ENCODE measurements around the gene MERTK.

DNA sequence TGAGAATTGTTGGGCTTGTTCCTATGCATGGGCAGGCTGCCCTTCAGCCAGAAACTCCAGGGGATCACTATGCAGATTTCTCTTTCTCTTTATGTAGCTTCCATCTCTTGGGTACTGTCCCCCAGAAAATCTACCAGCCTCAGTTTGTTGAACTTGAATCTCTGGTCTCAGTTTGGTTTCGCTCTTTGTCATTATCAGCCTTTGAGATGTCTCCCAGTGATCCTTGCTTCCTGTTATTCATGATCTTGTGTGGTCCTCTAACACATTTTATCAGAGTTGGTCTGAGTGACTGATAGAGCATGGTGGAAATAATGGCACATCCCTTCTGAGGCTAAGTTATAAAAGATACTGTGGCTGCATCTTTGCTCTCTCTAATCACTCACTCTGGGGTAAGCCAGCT, 164.5 kb downstream of the MERTK start:
- TF ChIP-seq, protein P1, sequence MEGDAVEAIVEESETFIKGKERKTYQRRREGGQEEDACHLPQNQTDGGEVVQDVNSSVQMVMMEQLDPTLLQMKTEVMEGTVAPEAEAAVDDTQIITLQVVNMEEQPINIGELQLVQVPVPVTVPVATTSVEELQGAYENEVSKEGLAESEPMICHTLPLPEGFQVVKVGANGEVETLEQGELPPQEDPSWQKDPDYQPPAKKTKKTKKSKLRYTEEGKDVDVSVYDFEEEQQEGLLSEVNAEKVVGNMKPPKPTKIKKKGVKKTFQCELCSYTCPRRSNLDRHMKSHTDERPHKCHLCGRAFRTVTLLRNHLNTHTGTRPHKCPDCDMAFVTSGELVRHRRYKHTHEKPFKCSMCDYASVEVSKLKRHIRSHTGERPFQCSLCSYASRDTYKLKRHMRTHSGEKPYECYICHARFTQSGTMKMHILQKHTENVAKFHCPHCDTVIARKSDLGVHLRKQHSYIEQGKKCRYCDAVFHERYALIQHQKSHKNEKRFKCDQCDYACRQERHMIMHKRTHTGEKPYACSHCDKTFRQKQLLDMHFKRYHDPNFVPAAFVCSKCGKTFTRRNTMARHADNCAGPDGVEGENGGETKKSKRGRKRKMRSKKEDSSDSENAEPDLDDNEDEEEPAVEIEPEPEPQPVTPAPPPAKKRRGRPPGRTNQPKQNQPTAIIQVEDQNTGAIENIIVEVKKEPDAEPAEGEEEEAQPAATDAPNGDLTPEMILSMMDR (IDR thresholded peaks at IDR 0.05; ENCODE audit: low read depth, low read length, poor library complexity, severe bottlenecking) = no peak
- TF ChIP-seq EZH2phosphoT487 (IDR thresholded peaks at IDR 0.05; ENCODE audit: borderline replicate concordance, low read length) = no peak

All from DOHH2 (cell line).